GM10847 (cell line): ENCODE data around the gene MYO18A.

Source experiments
- POLR2A ChIP-seq: IDR thresholded peaks from 2 replicates; pipeline ENCODE4 v1.6.1; 2011; ENCODE audit not compliant: insufficient read length; ENCODE audit errors: extremely low read depth

The MYO18A gene

GRCh38 chr17:29160253-29160652, 19.9 kb downstream of the MYO18A start:
- no peak for TF ChIP-seq POLR2A

GRCh38 chr17:29159306-29159860, 20.8 kb downstream of the MYO18A start:
- TF ChIP-seq POLR2A = no peak

- no peak for TF ChIP-seq POLR2A
These were observed 21.5 kb downstream of the MYO18A start for GRCh38 chr17:29158488-29159275.

GRCh38 chr17:29158096-29158487, 22.1 kb downstream of the MYO18A start:
- TF ChIP-seq POLR2A = no peak

GRCh38 chr17:29157310-29157709, 22.9 kb downstream of the MYO18A start:
- no peak for TF ChIP-seq POLR2A

- no peak for TF ChIP-seq POLR2A
These were observed 23.4 kb downstream of the MYO18A start for GRCh38 chr17:29156781-29157180.

- no peak for TF ChIP-seq POLR2A
These were observed 24.2 kb downstream of the MYO18A start for GRCh38 chr17:29155966-29156338.

- TF ChIP-seq POLR2A = no peak
These were observed 24.8 kb downstream of the MYO18A start for GRCh38 chr17:29155227-29155965.

GRCh38 chr17:29154516-29155226, 25.5 kb downstream of the MYO18A start:
- no peak for TF ChIP-seq POLR2A

GRCh38 chr17:29151567-29151966, 28.6 kb downstream of the MYO18A start:
- TF ChIP-seq POLR2A = no peak

GRCh38 chr17:29150161-29150560, 30.0 kb downstream of the MYO18A start:
- no peak for TF ChIP-seq POLR2A

GRCh38 chr17:29149431-29150064, 30.6 kb downstream of the MYO18A start:
- no peak for TF ChIP-seq POLR2A

- peak; percentile 79 for TF ChIP-seq POLR2A
These were observed 31.3 kb downstream of the MYO18A start for GRCh38 chr17:29148790-29149430.

GRCh38 chr17:29148257-29148789, 31.9 kb downstream of the MYO18A start:
- no peak for TF ChIP-seq POLR2A

GRCh38 chr17:29147682-29148081, 32.5 kb downstream of the MYO18A start:
- TF ChIP-seq POLR2A = no peak
